Kidney epithelial cell (primary cell): ENCODE measurements around the gene IFNGR1. TPM values are rescaled to one million over a fixed set of nuclear protein-coding genes. Genes with fewer than 3 reads are reported as not detected.
"Not testable (repeated sequence)": the region's sequence is repeated elsewhere in the genome, so short reads cannot be mapped to it uniquely, and the experiment has no call there.

ENCODE experiments used
- DNase-seq: peaks from one replicate; pipeline ENCODE4 v3.0.0-alpha.2; 2010; ENCODE audit warnings: low read depth
- H3K27me3 ChIP-seq: 2 replicates; pipeline ENCODE4 v1.6.0; 2011; ENCODE audit warnings: low read length; ENCODE audit not compliant: control insufficient read depth, insufficient read depth
- H3K36me3 ChIP-seq: 2 replicates; pipeline ENCODE4 v1.5.1; 2011; ENCODE audit warnings: low read length; ENCODE audit not compliant: control insufficient read depth, insufficient read depth
- H3K4me3 ChIP-seq: 2 replicates; pipeline ENCODE4 v1.5.1; 2011; ENCODE audit warnings: low read depth, mild to moderate bottlenecking, control low read depth, low read length
- CTCF ChIP-seq: IDR thresholded peaks from 2 replicates; pipeline ENCODE4 v1.5.1; 2011; ENCODE audit warnings: mild to moderate bottlenecking, moderate library complexity, low read length, control low read depth, inconsistent platforms; ENCODE audit not compliant: insufficient read depth, poor library complexity, severe bottlenecking
- total RNA-seq: library from RNA; depleted of rRNA; stranded (reverse); fragments of >200 nt; gene quantifications from 2 replicates; pipeline ENCODE4 v1.2.3, GENCODE V29; 2015

IFNGR1 gene
- total RNA-seq, 1 donor from 2014 or later, result 55.6 TPM

GRCh38 chr6:137213331-137213740 lies 5.8 kb downstream of the IFNGR1 start:
- no peak overlapping the region for H3K4me3 ChIP-seq
- no peak for DNase-seq
- H3K27me3 ChIP-seq, result no peaks in the 10 kb centered on the region
- TF ChIP-seq CTCF, result no peak
- H3K36me3 ChIP-seq, result no peaks in the 10 kb centered on the region

GRCh38 chr6:137211910-137212309 lies 7.3 kb downstream of the IFNGR1 start:
- TF ChIP-seq CTCF, result no peak
- H3K4me3 ChIP-seq, result no peak overlapping the region
- no peak for DNase-seq
- H3K36me3 ChIP-seq, result no peaks in the 10 kb centered on the region
- H3K27me3 ChIP-seq, result no peaks in the 10 kb centered on the region

- no peaks in the 10 kb centered on the region for H3K36me3 ChIP-seq
- DNase-seq, result no peak
These were observed 8.3 kb downstream of the IFNGR1 start for GRCh38 chr6:137210903-137211302.

GRCh38 chr6:137208279-137208678 lies 10.9 kb downstream of the IFNGR1 start:
- DNase-seq, result no peak
- no peak for TF ChIP-seq CTCF
- Histone ChIP-seq H3K27me3 (no peaks in the 10 kb centered on the region), H3K36me3 (no peaks in the 10 kb centered on the region), H3K4me3 (no peak overlapping the region)

More at GRCh38 chr6:137210903-137211302, 8.3 kb downstream of the IFNGR1 start:
- TF ChIP-seq CTCF, result no peak
- Histone ChIP-seq H3K4me3 (no peak overlapping the region), H3K27me3 (no peaks in the 10 kb centered on the region)

- not testable (repeated sequence) for H3K27me3 ChIP-seq, H3K36me3 ChIP-seq, H3K4me3 ChIP-seq, DNase-seq
These were observed 11.7 kb downstream of the IFNGR1 start for GRCh38 chr6:137207457-137207856.

- Histone ChIP-seq H3K27me3 (no peaks in the 10 kb centered on the region), H3K36me3 (no peaks in the 10 kb centered on the region), H3K4me3 (no peak overlapping the region)
- no peak for DNase-seq
- no peak for TF ChIP-seq CTCF
These were observed 12.6 kb downstream of the IFNGR1 start for GRCh38 chr6:137206577-137206976.
